Measurements from ENCODE around the gene RHOB. TPM values are rescaled to one million over a fixed set of nuclear protein-coding genes. Genes with fewer than 3 reads are reported as not detected.

RHOB gene
- total and polyA plus RNA-seq, 12 donors = 105 to 337 (median 159) TPM

- Histone ChIP-seq H3K36me3 (peaks cover 0 to 25% (median 12%) of the 10 kb centered on the region in 9 donors), H3K4me1 (peaks cover 14 to 61% (median 54%) of the 10 kb centered on the region in 9 donors), H3K27me3 (no peaks in the 10 kb centered on the region), H3K4me3 (peak overlapping the region; percentile 81 to 97 (median 93)), H3K27ac (peak overlapping the region; percentile 95 to 100 (median 99)), H3K9me3 (no peaks in the 10 kb centered on the region)
- 3 to 9% methylated on average over 26 of the region's 26 CpGs for WGBS, 2 donors
- ATAC-seq (peak in 2 of 8 donors; percentile 0 to 3), DNase-seq (no peak)
- intact Hi-C loops (cut with DNase I) = loop anchor here in 5 of 10 donors (2.0 to 5.0 kb wide), 3 partner anchors 124 to 169 kb away; no protein-coding TSS in a partner anchor
- no peak for TF ChIP-seq CTCF (IDR thresholded peaks at IDR 0.05)
Observed at GRCh38 chr2:20448246-20448976, 1.5 kb downstream of the RHOB start.

- Histone ChIP-seq H3K9me3 (no peaks in the 10 kb centered on the region), H3K4me3 (peak overlapping the region; percentile 81 to 97 (median 93)), H3K27ac (peak overlapping the region; percentile 95 to 100 (median 99)), H3K4me1 (peaks cover 14 to 56% (median 48%) of the 10 kb centered on the region in 9 donors), H3K36me3 (peaks cover 0 to 25% (median 12%) of the 10 kb centered on the region in 9 donors), H3K27me3 (no peaks in the 10 kb centered on the region)
- TF ChIP-seq CTCF (IDR thresholded peaks at IDR 0.05) = no peak
- DNase-seq (no peak), ATAC-seq (no peak)
- intact Hi-C loops (cut with DNase I) = loop anchor here in 5 of 10 donors (2.0 to 5.0 kb wide), 3 partner anchors 124 to 168 kb away; no protein-coding TSS in a partner anchor
- 3 to 13% methylated on average over 1 of the region's 1 CpG for WGBS, 2 donors
Observed at GRCh38 chr2:20448977-20449306, 2.1 kb downstream of the RHOB start.

GRCh38 chr2:20449501-20450200, 2.8 kb downstream of the RHOB start:
- Histone ChIP-seq H3K4me1 (peaks cover 13 to 51% (median 43%) of the 10 kb centered on the region in 9 donors), H3K27me3 (no peaks in the 10 kb centered on the region), H3K27ac (peak overlapping the region; percentile 95 to 100 (median 99)), H3K9me3 (no peaks in the 10 kb centered on the region), H3K36me3 (peaks cover 0 to 25% (median 12%) of the 10 kb centered on the region in 9 donors), H3K4me3 (peak overlapping the region; percentile 81 to 97 (median 93))
- no peak for TF ChIP-seq CTCF (IDR thresholded peaks at IDR 0.05)
- WGBS, 2 donors = 12 to 13% methylated on average over 7 of the region's 7 CpGs
- no peak for ATAC-seq
- no peak for DNase-seq
- intact Hi-C loops (cut with DNase I) = loop anchor here in 7 of 10 donors (1.0 to 10.0 kb wide), 9 partner anchors 73 to 168 kb away; no protein-coding TSS in a partner anchor

Data from heart right ventricle (tissue), 16 donors.